Left colon (tissue), 2 donors: ENCODE measurements around the gene IQCH. TPM values are rescaled to one million over a fixed set of nuclear protein-coding genes. Genes with fewer than 3 reads are reported as not detected.
A peak's percentile ranks its signal among the peaks of the same experiment; 100 is the strongest.

ENCODE experiments used
- ATAC-seq: fragments of 200-7000 bp; cut with Tn5 transposase; one replicate; pipeline ENCODE4 v1.9.1; 2020; ENCODE audit warnings: mild to moderate bottlenecking, moderate library complexity
- DNase-seq, 2 donors: peaks; one replicate each; pipeline ENCODE4 v3.0.0-alpha.2; 2020
- intact Hi-C, 2 donors: fragments of 100-400 bp; cut with DNase I in 1 of 2; cut with micrococcal nuclease in 1 of 2; formaldehyde crosslinking; loops; one replicate each; pipeline versions ENCODE4 v1.11.2 to v1.14.0; 2022; cut with DNase I, micrococcal nuclease
- total RNA-seq, 2 donors: library from RNA; stranded (reverse); fragmentation: NEBNext Ultra II Directional; extraction: Animal tissue kit (Norgen Biotek cat#: 25700); gene quantifications; one replicate each; pipeline ENCODE4 v1.2.1, GENCODE V29; 2021
- donor health status: DM: no; HTN: no; CAD: no.
- donor health status: DM: yes; HTN: yes; CAD: no.

IQCH gene
- total RNA-seq, 2 donors from 2014 or later: 1.8 to 2.9 TPM

GRCh38 chr15:67456677-67457529, 202.3 kb downstream of the IQCH start:
- DNase-seq (peak; percentile 69 to 93), ATAC-seq (peak; percentile 94)
- intact Hi-C loops: loop anchor here in 1 of 2 donors (5.0 kb wide), 1 partner anchor 380 kb away; no protein-coding TSS in a partner anchor

GRCh38 chr15:67458331-67459029, 203.9 kb downstream of the IQCH start:
- intact Hi-C loops: loop anchor here in 1 of 2 donors (5.0 kb wide), 1 partner anchor 379 kb away; no protein-coding TSS in a partner anchor
- no peak for DNase-seq
- no peak for ATAC-seq

GRCh38 chr15:67460521-67460920, 205.9 kb downstream of the IQCH start:
- DNase-seq (no peak), ATAC-seq (no peak)
- intact Hi-C loops: no loop called here

GRCh38 chr15:67461735-67462134, 207.1 kb downstream of the IQCH start:
- no peak for DNase-seq
- intact Hi-C loops: no loop called here
- no peak for ATAC-seq

- DNase-seq: no peak
- no peak for ATAC-seq
- intact Hi-C loops: no loop called here
These were observed 208.3 kb downstream of the IQCH start for GRCh38 chr15:67462875-67463274.

GRCh38 chr15:67463488-67463887, 208.9 kb downstream of the IQCH start:
- intact Hi-C loops: no loop called here
- DNase-seq (no peak), ATAC-seq (no peak)

GRCh38 chr15:67465196-67465952, 210.8 kb downstream of the IQCH start:
- intact Hi-C loops: no loop called here
- DNase-seq (no peak), ATAC-seq (no peak)

GRCh38 chr15:67468416-67468815, 213.8 kb downstream of the IQCH start:
- no peak for DNase-seq
- intact Hi-C loops: no loop called here
- ATAC-seq: no peak

GRCh38 chr15:67469680-67470079, 215.1 kb downstream of the IQCH start:
- ATAC-seq: no peak
- no peak for DNase-seq
- intact Hi-C loops: no loop called here

- DNase-seq (no peak), ATAC-seq (no peak)
- intact Hi-C loops: no loop called here
These were observed 218.4 kb downstream of the IQCH start for GRCh38 chr15:67472957-67473356.

GRCh38 chr15:67474405-67475110, 220.0 kb downstream of the IQCH start:
- DNase-seq (no peak), ATAC-seq (no peak)
- intact Hi-C loops: no loop called here

GRCh38 chr15:67479781-67480505, 225.4 kb downstream of the IQCH start:
- no peak for DNase-seq
- ATAC-seq: no peak
- intact Hi-C loops: no loop called here

- DNase-seq: no peak
- ATAC-seq: no peak
- intact Hi-C loops: no loop called here
These were observed 226.2 kb downstream of the IQCH start for GRCh38 chr15:67480741-67481140.

- no peak for ATAC-seq
- intact Hi-C loops: no loop called here
- DNase-seq: no peak
These were observed 227.1 kb downstream of the IQCH start for GRCh38 chr15:67481680-67482079.

- ATAC-seq (no peak), DNase-seq (no peak)
- intact Hi-C loops: no loop called here
These were observed 241.0 kb downstream of the IQCH start for GRCh38 chr15:67495585-67495984.

- DNase-seq: no peak
- intact Hi-C loops: no loop called here
- ATAC-seq: peak; percentile 73
These were observed 246.7 kb downstream of the IQCH start for GRCh38 chr15:67501177-67501835.

- intact Hi-C loops: no loop called here
- ATAC-seq (no peak), DNase-seq (no peak)
These were observed 247.4 kb downstream of the IQCH start for GRCh38 chr15:67501836-67502461.
